ENCODE results near the gene CNEP1R1. TPM values are rescaled to one million over a fixed set of nuclear protein-coding genes. Genes with fewer than 3 reads are reported as not detected.
A peak's percentile ranks its signal among the peaks of the same experiment; 100 is the strongest.

The CNEP1R1 gene, protein sequence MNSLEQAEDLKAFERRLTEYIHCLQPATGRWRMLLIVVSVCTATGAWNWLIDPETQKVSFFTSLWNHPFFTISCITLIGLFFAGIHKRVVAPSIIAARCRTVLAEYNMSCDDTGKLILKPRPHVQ
- total RNA-seq (2014; rRNA removed; shearing (Covaris generic)) (42.8 and 43.3 TPM in 2 replicates), polyA plus RNA-seq (2016; fragmentation: Nextera tagmentation; extraction: Ambion mirVana) (34.1 and 39.1 TPM in 2 replicates)

DNA sequence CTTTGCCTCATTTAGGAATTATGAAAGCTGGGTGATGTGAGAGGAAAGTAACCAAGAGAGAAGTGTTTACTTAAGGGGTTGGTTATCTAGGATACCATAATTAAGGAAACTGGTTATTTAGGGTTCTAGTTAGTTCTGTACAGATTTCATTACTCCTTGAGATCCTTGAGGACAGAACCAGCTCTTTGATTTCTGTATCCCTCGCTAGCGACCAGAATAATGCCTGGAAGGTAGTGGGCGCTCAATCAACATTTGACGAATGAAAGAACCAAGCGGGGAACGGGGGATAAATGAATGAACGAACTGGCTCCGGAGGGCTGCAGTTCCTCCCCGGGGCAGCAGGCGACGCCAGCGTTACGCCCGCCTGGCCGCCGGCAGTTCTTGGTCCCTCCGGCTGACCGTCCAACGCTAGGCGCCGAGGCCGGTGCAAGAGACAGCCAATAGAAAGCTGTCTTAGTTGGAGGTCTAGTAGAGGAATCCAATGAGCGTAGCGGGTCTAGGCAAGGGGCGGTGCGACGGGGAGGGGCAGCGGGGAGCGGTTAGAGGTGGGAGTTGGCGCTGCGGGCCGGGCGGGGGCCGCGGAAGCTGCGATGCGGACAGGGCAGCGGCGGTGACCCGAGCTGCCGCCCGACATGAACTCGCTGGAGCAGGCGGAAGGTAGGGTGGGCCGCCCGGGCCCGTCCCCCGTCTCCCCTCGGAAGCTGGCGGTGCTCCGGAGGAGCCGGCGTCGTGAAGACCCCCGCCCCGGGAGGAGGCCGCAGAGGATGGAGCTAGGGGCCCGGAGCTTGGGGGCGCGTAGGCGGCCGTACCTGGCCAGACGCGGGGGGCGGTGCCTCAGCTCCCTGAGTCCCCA is at the start of gene CNEP1R1:
CNEP1R1 (plus strand) TSS at position 542 of the 853 bp plus-strand sequence; CDS start at position 633, 91 bp downstream.
- H3K9me2 ChIP-seq (ENCODE audit: insufficient read depth) = no peaks in the 10 kb centered on the region
- peaks cover 16% of the 10 kb centered on the region for H3K4me1 ChIP-seq (ENCODE audit: insufficient read depth)
- H2AFZ ChIP-seq = peak within 1 kb of the TSS; percentile 96
- in situ Hi-C loops (cut with MboI) = loop anchor here (10.0 kb wide), 1 partner anchor 330 kb away; no protein-coding TSS in a partner anchor
- TF ChIP-seq EZH2 (IDR thresholded peaks at IDR 0.05; ENCODE audit: insufficient read depth, poor library complexity, severe bottlenecking) = no peak
- TF ChIP-seq EZH2phosphoT487 (IDR thresholded peaks at IDR 0.05; ENCODE audit: insufficient read depth, low read depth) = no peak
- WGBS, 2 experiments (ENCODE audit: low coverage in 1 of 2, low lambda C conversion rate in 2 of 2, missing lambda C conversion rate in 2 of 2) = 2 to 3% methylated on average over 28 to 65 of the region's 65 CpGs
- H3K4me3 ChIP-seq = peak within 1 kb of the TSS; percentile 100
- H3K27ac ChIP-seq = 0 out of 2 replicates have a peak within 1 kb of the TSS, but pooled peaks have one; percentile 37
- no peaks in the 10 kb centered on the region for H3K9me3 ChIP-seq (ENCODE audit: low read depth)
- peaks cover 12% of the 10 kb centered on the region; the same call in 1 of the 2 replicates for H3K36me3 ChIP-seq (ENCODE audit: low read depth)
- H3F3A ChIP-seq (ENCODE audit: insufficient read depth) = no peaks in the 10 kb centered on the region
- H4K20me1 ChIP-seq (ENCODE audit: insufficient read depth) = no peaks in the 10 kb centered on the region
- peak within 1 kb of the TSS; percentile 89 for H3K9ac ChIP-seq
- peak; percentile 98 for DNase-seq
- H3K4me2 ChIP-seq (ENCODE audit: unreplicated experiment) = peak within 1 kb of the TSS; percentile 99
- H3K27me3 ChIP-seq (replicated peaks; ENCODE audit: insufficient read depth) = no peaks in the 10 kb centered on the region
- peaks cover 49% of the 10 kb centered on the region for H3K79me2 ChIP-seq (ENCODE audit: insufficient read depth)

DNA sequence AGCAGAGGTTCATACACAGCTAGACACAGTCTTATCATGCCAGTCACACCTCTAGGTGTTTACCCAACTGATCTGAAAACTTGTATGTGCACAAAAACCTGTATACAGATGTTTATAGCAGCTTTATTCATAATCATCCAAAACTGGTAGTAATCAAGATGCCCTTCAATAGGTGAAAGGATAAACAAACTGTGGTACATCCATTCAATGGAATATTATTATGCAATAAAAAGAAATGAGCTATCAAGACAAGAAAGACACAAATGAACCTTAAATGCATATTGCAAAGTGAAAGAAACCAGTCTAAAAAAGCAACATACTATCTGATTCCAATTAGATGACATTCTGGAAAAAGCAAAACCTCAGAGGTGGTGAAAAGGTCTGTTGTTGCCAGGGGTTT is 47.6 kb upstream of the CNEP1R1 start:
- no peak overlapping the region for H3K9ac ChIP-seq
- TF ChIP-seq EZH2phosphoT487 (IDR thresholded peaks at IDR 0.05; ENCODE audit: insufficient read depth, low read depth) (no peak), EZH2 (IDR thresholded peaks at IDR 0.05; ENCODE audit: insufficient read depth, poor library complexity, severe bottlenecking) (no peak)
- H3F3A ChIP-seq (ENCODE audit: insufficient read depth) = no peaks in the 10 kb centered on the region
- in situ Hi-C loops (cut with MboI) = no loop called here
- no peaks in the 10 kb centered on the region for H3K4me1 ChIP-seq (ENCODE audit: insufficient read depth)
- H3K36me3 ChIP-seq (ENCODE audit: low read depth) = no peaks in the 10 kb centered on the region
- H4K20me1 ChIP-seq (ENCODE audit: insufficient read depth) = no peaks in the 10 kb centered on the region
- H3K79me2 ChIP-seq (ENCODE audit: insufficient read depth) = no peaks in the 10 kb centered on the region
- H3K9me3 ChIP-seq (ENCODE audit: low read depth) = no peaks in the 10 kb centered on the region
- no peak overlapping the region for H3K4me3 ChIP-seq
- no peak overlapping the region for H3K27ac ChIP-seq
- H3K27me3 ChIP-seq (replicated peaks; ENCODE audit: insufficient read depth) = no peaks in the 10 kb centered on the region
- H2AFZ ChIP-seq = no peak overlapping the region
- no peak for DNase-seq
- no peaks in the 10 kb centered on the region for H3K9me2 ChIP-seq (ENCODE audit: insufficient read depth)
- no peak overlapping the region for H3K4me2 ChIP-seq (ENCODE audit: unreplicated experiment)

DNA sequence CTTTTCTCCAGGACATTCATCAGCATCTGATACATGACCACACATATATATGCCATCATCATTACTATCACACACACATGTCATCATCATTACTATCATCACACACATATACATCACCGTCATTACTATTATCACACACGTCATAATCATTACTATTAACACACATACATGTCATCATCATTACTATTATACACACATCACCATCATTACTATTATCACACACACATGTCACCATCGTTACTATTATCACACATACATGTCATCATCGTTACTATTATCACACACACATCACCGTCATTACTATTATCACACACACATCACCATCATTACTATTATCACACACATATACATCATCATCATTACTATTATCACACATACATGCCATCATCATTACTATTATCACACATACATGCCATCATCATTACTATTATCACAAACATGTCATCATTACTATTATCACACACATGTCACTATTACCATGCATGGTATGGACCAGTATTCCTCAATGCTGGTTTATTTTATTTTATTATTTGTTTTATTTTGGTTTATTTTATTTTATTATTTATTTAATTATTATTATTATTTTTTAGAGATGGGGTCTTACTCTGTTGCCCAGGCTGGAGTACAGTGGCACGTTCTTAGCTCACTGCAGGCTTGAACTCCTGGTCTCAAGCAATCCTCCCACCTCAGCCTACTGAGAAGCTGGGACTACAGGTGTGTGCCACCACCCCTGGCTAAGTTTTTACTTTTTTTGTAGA is 46.3 kb upstream of the CNEP1R1 start:
- Histone ChIP-seq H3K4me1 (ENCODE audit: insufficient read depth) (no peaks in the 10 kb centered on the region), H3K9me3 (ENCODE audit: low read depth) (no peaks in the 10 kb centered on the region), H3F3A (ENCODE audit: insufficient read depth) (no peaks in the 10 kb centered on the region), H3K36me3 (ENCODE audit: low read depth) (no peaks in the 10 kb centered on the region), H3K27ac (no peak overlapping the region), H3K79me2 (ENCODE audit: insufficient read depth) (no peaks in the 10 kb centered on the region), H3K4me2 (ENCODE audit: unreplicated experiment) (no peak overlapping the region), H3K27me3 (replicated peaks; ENCODE audit: insufficient read depth) (no peaks in the 10 kb centered on the region), H2AFZ (no peak overlapping the region), H3K4me3 (no peak overlapping the region), H3K9ac (no peak overlapping the region), H4K20me1 (ENCODE audit: insufficient read depth) (no peaks in the 10 kb centered on the region), H3K9me2 (ENCODE audit: insufficient read depth) (no peaks in the 10 kb centered on the region)
- in situ Hi-C loops (cut with MboI) = no loop called here
- no peak for DNase-seq
- 59 to 71% methylated on average over 6 of the region's 6 CpGs for WGBS, 2 experiments (ENCODE audit: low coverage in 1 of 2, low lambda C conversion rate in 2 of 2, missing lambda C conversion rate in 2 of 2)
- TF ChIP-seq EZH2 (IDR thresholded peaks at IDR 0.05; ENCODE audit: insufficient read depth, poor library complexity, severe bottlenecking) (no peak), EZH2phosphoT487 (IDR thresholded peaks at IDR 0.05; ENCODE audit: insufficient read depth, low read depth) (no peak)

DNA sequence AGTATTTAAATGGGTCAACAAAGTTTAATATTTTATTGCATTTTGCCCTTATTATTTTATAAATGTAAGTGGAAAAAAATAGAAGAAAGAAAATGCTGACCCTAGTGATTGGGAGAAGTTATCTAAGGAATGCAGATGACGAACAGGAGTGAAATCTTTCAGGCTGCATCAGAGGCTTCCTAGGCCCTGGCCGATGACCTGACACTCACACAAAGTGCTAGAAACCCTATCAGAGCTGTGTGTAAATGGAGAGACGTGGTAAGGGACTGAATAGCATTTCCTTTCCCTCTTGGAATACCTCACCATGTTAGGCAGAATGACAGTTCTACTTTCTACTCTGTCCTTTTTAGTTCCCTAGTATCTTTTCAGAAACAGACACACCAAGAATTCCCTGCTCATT is 44.9 kb upstream of the CNEP1R1 start:
- Histone ChIP-seq H3K79me2 (ENCODE audit: insufficient read depth) (no peaks in the 10 kb centered on the region), H3F3A (ENCODE audit: insufficient read depth) (no peaks in the 10 kb centered on the region), H3K9me2 (ENCODE audit: insufficient read depth) (no peaks in the 10 kb centered on the region), H3K4me1 (ENCODE audit: insufficient read depth) (no peaks in the 10 kb centered on the region), H3K9ac (no peak overlapping the region), H3K36me3 (ENCODE audit: low read depth) (no peaks in the 10 kb centered on the region), H3K4me3 (no peak overlapping the region), H3K9me3 (ENCODE audit: low read depth) (no peaks in the 10 kb centered on the region), H2AFZ (no peak overlapping the region), H4K20me1 (ENCODE audit: insufficient read depth) (no peaks in the 10 kb centered on the region), H3K4me2 (ENCODE audit: unreplicated experiment) (no peak overlapping the region), H3K27ac (no peak overlapping the region), H3K27me3 (replicated peaks; ENCODE audit: insufficient read depth) (no peaks in the 10 kb centered on the region)
- in situ Hi-C loops (cut with MboI) = no loop called here
- WGBS, 2 experiments (ENCODE audit: low coverage in 1 of 2, low lambda C conversion rate in 2 of 2, missing lambda C conversion rate in 2 of 2) = 43 to 50% methylated on average over 3 of the region's 3 CpGs
- DNase-seq = no peak
- TF ChIP-seq EZH2phosphoT487 (IDR thresholded peaks at IDR 0.05; ENCODE audit: insufficient read depth, low read depth) (no peak), EZH2 (IDR thresholded peaks at IDR 0.05; ENCODE audit: insufficient read depth, poor library complexity, severe bottlenecking) (no peak)

All from GM23248 (cell line).